WI38 (cell line): ENCODE data around the gene GPSM1.
A peak's percentile ranks its signal among the peaks of the same experiment; 100 is the strongest.

ENCODE experiments used
- H3K4me3 ChIP-seq: 2 replicates; pipeline ENCODE4 v1.5.1; 2011; ENCODE audit warnings: low read depth, mild to moderate bottlenecking, control low read depth, low read length
- TF ChIP-seq, protein P1 (sequence below): IDR thresholded peaks from 2 replicates; pipeline ENCODE4 v1.5.1; 2012; ENCODE audit warnings: low read depth, mild to moderate bottlenecking, control low read depth, low read length

Gene GPSM1

DNA sequence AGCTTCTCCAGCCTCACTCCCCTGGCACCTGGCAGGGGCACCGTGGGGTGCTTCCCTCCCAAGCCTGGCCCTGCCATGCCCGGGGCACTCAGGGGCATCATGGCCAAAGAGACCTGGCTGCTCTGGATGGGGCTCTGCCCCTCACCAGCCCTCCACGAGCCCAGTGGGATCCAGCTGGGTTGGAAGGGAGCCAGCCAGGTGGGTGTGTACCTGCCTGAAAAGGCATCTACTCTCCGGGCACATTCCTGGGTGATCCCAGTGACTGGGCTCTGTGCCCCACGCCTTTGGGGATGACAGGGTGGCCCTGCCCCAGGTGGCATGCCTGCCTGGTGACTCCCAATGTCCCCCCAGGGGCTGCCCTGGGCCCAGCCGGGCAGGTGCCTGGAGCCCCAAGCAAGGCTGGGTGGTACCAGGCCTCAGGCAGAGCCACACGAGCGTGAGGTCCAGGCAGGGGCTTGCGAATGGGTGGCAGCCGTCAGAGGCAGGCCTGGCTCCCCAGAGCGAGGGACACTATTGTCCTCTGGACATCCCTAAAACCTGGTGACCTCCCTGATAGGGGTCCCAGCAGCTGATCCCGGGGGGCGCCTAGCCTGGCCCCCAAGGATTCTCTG is 777 bp downstream of the GPSM1 start:
- TF ChIP-seq, protein P1, sequence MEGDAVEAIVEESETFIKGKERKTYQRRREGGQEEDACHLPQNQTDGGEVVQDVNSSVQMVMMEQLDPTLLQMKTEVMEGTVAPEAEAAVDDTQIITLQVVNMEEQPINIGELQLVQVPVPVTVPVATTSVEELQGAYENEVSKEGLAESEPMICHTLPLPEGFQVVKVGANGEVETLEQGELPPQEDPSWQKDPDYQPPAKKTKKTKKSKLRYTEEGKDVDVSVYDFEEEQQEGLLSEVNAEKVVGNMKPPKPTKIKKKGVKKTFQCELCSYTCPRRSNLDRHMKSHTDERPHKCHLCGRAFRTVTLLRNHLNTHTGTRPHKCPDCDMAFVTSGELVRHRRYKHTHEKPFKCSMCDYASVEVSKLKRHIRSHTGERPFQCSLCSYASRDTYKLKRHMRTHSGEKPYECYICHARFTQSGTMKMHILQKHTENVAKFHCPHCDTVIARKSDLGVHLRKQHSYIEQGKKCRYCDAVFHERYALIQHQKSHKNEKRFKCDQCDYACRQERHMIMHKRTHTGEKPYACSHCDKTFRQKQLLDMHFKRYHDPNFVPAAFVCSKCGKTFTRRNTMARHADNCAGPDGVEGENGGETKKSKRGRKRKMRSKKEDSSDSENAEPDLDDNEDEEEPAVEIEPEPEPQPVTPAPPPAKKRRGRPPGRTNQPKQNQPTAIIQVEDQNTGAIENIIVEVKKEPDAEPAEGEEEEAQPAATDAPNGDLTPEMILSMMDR, result no peak
- H3K4me3 ChIP-seq, result peak overlapping the region; percentile 96

GRCh38 chr9:136328622-136329041 is 1.3 kb downstream of the GPSM1 start:
- peak overlapping the region; percentile 96 for H3K4me3 ChIP-seq
- TF ChIP-seq, protein P1, result no peak

DNA sequence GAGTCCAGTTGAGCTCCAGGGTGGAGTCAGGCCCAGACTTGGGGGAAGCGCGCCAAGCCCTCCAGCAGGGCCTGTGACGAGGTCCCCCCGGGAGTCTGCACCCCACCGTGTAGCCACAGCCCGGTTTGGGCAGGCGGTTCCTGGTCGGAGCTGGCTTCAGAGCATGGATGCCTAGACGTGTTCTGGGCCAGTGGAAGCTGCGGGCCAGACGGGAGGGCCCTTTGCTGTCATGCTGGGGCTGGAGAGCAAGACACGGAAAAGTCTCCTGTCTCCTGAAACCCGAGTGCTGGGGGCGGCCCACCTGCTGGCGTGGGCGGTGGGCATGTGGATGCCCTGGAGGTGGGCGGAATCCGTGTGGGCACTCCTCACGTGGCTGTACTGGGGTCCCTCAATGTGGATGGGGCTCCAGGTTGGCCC is 1.9 kb downstream of the GPSM1 start:
- H3K4me3 ChIP-seq, result peak overlapping the region; percentile 96
- TF ChIP-seq, protein P1, result no peak

- TF ChIP-seq, protein P1, result no peak
- H3K4me3 ChIP-seq, result peak overlapping the region; percentile 96
Observed at GRCh38 chr9:136329636-136330405, 2.5 kb downstream of the GPSM1 start.

DNA sequence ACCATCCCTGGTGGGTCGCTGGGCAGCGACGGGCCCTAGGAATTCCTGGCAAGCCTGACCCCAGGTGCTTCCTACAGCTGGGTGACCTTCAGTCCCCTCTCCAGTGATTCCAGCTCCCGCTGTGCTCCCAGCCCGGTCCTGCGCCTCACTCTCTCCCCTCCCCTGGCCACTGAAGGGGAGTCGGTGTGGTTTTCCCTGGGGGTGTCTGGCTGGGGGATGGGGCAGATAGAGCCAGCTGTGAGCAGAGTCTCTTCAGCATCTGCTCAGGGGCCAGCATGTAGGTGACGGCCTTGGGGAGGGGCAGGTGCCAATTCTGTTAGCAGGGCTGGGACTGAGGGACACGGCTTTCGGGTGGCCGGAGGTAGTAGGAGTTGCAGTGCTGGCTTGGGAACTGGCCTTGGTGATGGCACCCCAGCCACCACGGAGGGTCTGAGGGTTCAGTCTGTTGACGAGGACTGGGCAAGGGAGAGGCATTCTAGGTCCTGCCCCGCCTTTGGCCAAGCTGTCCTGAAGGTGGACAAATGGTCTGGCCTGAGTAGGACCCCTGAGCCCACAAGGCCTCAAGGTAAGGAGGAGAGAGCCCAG is 3.2 kb downstream of the GPSM1 start:
- H3K4me3 ChIP-seq, result no peak overlapping the region
- TF ChIP-seq, protein P1, result no peak

DNA sequence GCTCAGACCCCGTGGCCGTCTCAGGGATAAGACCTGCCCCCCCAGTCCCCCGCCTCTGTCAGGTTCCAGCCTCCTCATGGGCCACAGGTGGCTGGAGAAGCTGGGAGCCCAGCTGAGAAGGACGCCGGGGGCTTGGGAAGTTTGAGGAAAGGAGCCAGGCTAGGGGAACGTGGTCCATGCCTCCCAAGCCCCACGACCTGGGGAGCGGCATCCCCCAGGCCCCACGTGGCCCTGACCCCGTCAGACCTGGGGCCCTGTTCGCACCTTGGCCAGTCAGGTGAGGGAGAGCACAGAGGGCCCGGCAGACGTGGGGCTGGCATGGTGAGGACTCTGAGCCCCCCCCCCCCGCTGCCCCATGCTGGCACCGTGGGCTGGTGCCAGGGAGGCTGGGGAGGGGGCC is 3.7 kb downstream of the GPSM1 start:
- TF ChIP-seq, protein P1, result no peak
- H3K4me3 ChIP-seq, result no peak overlapping the region
